Karpas-422 (cell line): ENCODE measurements around the gene C4orf33. TPM values are rescaled to one million over a fixed set of nuclear protein-coding genes. Genes with fewer than 3 reads are reported as not detected.
A peak's percentile ranks its signal among the peaks of the same experiment; 100 is the strongest.

Experiments used
- DNase-seq: peaks from one replicate; pipeline ENCODE4 v3.0.0-alpha.2; 2015
- H2AFZ ChIP-seq: fragments of 200-600 bp; sonication (generic); 2 replicates; pipeline ENCODE4 v1.6.1; 2014; ENCODE audit warnings: antibody characterized with exemption, low read length, mixed read lengths
- H3K27ac ChIP-seq: fragments of 200-600 bp; sonication (generic); 2 replicates; pipeline ENCODE4 v1.5.1; 2014; ENCODE audit warnings: mild to moderate bottlenecking, low read length, moderate library complexity
- H3K27me3 ChIP-seq: fragments of 200-600 bp; sonication (generic); 2 replicates; pipeline ENCODE4 v1.6.1; 2014; ENCODE audit warnings: low read length, mixed read lengths
- H3K36me3 ChIP-seq: fragments of 200-600 bp; sonication (generic); 2 replicates; pipeline ENCODE4 v1.6.1; 2014; ENCODE audit warnings: low read length, mixed read lengths; ENCODE audit not compliant: insufficient read depth
- H3K4me1 ChIP-seq: fragments of 200-600 bp; sonication (generic); 2 replicates; pipeline ENCODE4 v1.6.1; 2014; ENCODE audit warnings: mild to moderate bottlenecking, low read length, mixed read lengths
- H3K4me2 ChIP-seq: fragments of 200-600 bp; sonication (generic); 2 replicates; pipeline ENCODE4 v1.6.1; 2014; ENCODE audit warnings: low read length, low read depth, mild to moderate bottlenecking; ENCODE audit not compliant: poor library complexity, severe bottlenecking
- H3K4me3 ChIP-seq: fragments of 200-600 bp; sonication (generic); 2 replicates; pipeline ENCODE4 v1.5.1; 2014; ENCODE audit warnings: mild to moderate bottlenecking, antibody characterized with exemption, low read length, mixed read lengths
- H3K79me2 ChIP-seq: fragments of 200-600 bp; sonication (generic); 2 replicates; pipeline ENCODE4 v1.6.1; 2014; ENCODE audit warnings: mild to moderate bottlenecking, low read length, mixed read lengths
- H3K9ac ChIP-seq: fragments of 200-600 bp; sonication (generic); 2 replicates; pipeline ENCODE4 v1.6.0; 2014; ENCODE audit warnings: low read length
- H3K9me2 ChIP-seq: fragments of 200-600 bp; sonication (generic), shearing (Covaris generic); replicated peaks from 2 replicates; pipeline ENCODE4 v1.6.0; 2014; ENCODE audit warnings: mild to moderate bottlenecking, low read length, moderate library complexity; ENCODE audit not compliant: insufficient read depth
- H3K9me3 ChIP-seq: fragments of 300-700, 200-600 bp; sonication (generic); 2 replicates; pipeline ENCODE4 v1.6.1; 2014; ENCODE audit warnings: low read length, mixed read lengths
- H4K20me1 ChIP-seq: fragments of 200-600 bp; sonication (generic); 2 replicates; pipeline ENCODE4 v1.6.1; 2014; ENCODE audit warnings: mild to moderate bottlenecking, antibody characterized with exemption, low read length, low read depth; ENCODE audit not compliant: insufficient read depth
- total RNA-seq: library from RNA; depleted of rRNA; stranded (reverse); fragments of >200 nt; shearing (Covaris generic); gene quantifications from 2 replicates; pipeline ENCODE4 v1.2.3, GENCODE V29; 2014; ENCODE audit warnings: low replicate concordance; rRNA removed

Gene C4orf33
- total RNA-seq, 1 experiment from 2014 or later: 21.9 TPM

GRCh38 chr4:129148892-129149291 is 52.9 kb downstream of the C4orf33 start:
- H3K79me2 ChIP-seq: no peaks in the 10 kb centered on the region
- no peak overlapping the region for H3K4me2 ChIP-seq
- H3K27ac ChIP-seq: no peak overlapping the region
- H3K9me3 ChIP-seq: no peaks in the 10 kb centered on the region
- H3K27me3 ChIP-seq: no peaks in the 10 kb centered on the region
- H2AFZ ChIP-seq: peak overlapping the region; percentile 72
- H3K36me3 ChIP-seq: no peaks in the 10 kb centered on the region
- H3K9ac ChIP-seq: no peak overlapping the region
- H3K4me3 ChIP-seq: no peak overlapping the region
- no peaks in the 10 kb centered on the region for H3K9me2 ChIP-seq
- no peak for DNase-seq
- H3K4me1 ChIP-seq: peaks cover 34% of the 10 kb centered on the region
- no peaks in the 10 kb centered on the region for H4K20me1 ChIP-seq

DNA sequence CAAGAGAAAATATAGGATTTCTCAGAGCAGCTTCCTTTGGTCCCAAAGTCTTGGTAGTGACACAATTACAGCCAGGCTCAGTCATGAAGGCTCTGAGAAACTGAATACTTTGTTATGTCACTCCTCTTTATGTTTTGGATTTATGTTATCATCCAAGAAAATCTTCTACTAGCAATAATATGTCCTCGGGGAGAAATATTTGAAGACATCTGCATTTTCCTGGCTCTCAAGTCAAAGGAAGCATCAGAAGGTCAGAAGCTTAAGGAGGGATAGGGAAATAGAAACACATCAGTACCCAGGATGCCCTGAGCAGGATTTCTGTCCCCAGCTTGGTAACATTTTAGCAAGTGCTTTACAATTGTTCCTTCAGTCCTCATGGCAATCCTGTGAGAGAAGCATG is 54.0 kb downstream of the C4orf33 start:
- Histone ChIP-seq H3K36me3 (no peaks in the 10 kb centered on the region), H3K4me3 (no peak overlapping the region), H3K27ac (no peak overlapping the region), H3K9me2 (no peaks in the 10 kb centered on the region), H4K20me1 (no peaks in the 10 kb centered on the region), H3K4me1 (peaks cover 40% of the 10 kb centered on the region), H3K79me2 (no peaks in the 10 kb centered on the region), H3K27me3 (no peaks in the 10 kb centered on the region), H2AFZ (peak overlapping the region; percentile 72), H3K9ac (no peak overlapping the region), H3K9me3 (no peaks in the 10 kb centered on the region), H3K4me2 (no peak overlapping the region)
- DNase-seq: no peak

DNA sequence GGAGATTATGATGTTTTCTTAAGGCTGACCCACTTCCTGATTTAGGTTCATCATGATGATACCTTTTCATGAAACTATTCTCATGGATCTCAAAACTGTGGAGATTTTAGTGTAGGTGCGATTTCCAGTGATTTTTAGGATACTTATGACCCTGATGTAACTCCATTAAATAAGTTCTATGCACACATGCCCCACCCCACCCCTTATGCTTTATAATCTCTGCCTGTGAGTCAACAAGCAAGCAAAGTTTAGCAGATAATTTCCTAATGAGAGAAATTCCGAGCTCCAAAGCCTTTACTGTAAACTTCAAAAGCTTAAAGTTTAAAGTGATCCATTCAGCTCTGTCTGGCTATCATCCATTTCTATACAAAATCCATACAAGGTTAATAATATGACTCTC is 56.4 kb downstream of the C4orf33 start:
- Histone ChIP-seq H3K27me3 (no peaks in the 10 kb centered on the region), H3K79me2 (no peaks in the 10 kb centered on the region), H3K4me2 (peak overlapping the region; percentile 5), H4K20me1 (no peaks in the 10 kb centered on the region), H3K36me3 (no peaks in the 10 kb centered on the region), H3K4me1 (peaks cover 32% of the 10 kb centered on the region), H3K9me2 (no peaks in the 10 kb centered on the region), H3K9me3 (no peaks in the 10 kb centered on the region), H3K27ac (no peak overlapping the region), H3K4me3 (no peak overlapping the region), H3K9ac (no peak overlapping the region), H2AFZ (no peak overlapping the region)
- no peak for DNase-seq

- Histone ChIP-seq H3K27ac (no peak overlapping the region), H3K9ac (no peak overlapping the region), H3K9me3 (no peaks in the 10 kb centered on the region), H3K79me2 (no peaks in the 10 kb centered on the region), H3K36me3 (no peaks in the 10 kb centered on the region), H3K4me2 (no peak overlapping the region), H2AFZ (no peak overlapping the region), H3K4me3 (no peak overlapping the region), H4K20me1 (no peaks in the 10 kb centered on the region), H3K4me1 (peaks cover 34% of the 10 kb centered on the region), H3K9me2 (no peaks in the 10 kb centered on the region), H3K27me3 (no peaks in the 10 kb centered on the region)
- no peak for DNase-seq
These were observed 57.7 kb downstream of the C4orf33 start for GRCh38 chr4:129153700-129154099.

DNA sequence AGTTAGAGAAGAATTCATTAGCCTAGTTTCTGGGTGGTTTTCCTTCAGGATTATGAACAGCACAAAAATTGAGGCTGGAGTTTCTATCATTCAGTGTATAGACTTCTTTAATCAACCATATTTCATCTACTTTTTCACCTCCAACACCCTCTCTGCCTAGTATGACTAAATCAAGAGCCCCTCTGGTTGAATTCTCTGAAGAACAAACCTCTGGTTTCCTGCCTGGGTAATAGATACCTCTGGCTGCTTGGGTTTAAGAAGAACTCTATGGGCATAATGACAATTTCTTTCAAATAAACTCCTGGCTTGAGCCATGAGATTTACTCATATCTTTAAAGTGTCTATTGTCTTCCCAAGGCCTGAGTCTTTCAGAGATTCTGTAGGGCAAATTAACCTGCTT is 66.5 kb downstream of the C4orf33 start:
- Histone ChIP-seq H3K27ac (no peak overlapping the region), H3K27me3 (no peaks in the 10 kb centered on the region), H3K79me2 (no peaks in the 10 kb centered on the region), H4K20me1 (no peaks in the 10 kb centered on the region), H3K9me2 (no peaks in the 10 kb centered on the region), H3K36me3 (no peaks in the 10 kb centered on the region), H3K9ac (no peak overlapping the region), H3K4me1 (peaks cover 3% of the 10 kb centered on the region; the same call in 1 of the 2 replicates), H3K4me2 (no peak overlapping the region), H2AFZ (no peak overlapping the region), H3K9me3 (no peaks in the 10 kb centered on the region), H3K4me3 (no peak overlapping the region)
- no peak for DNase-seq

DNA sequence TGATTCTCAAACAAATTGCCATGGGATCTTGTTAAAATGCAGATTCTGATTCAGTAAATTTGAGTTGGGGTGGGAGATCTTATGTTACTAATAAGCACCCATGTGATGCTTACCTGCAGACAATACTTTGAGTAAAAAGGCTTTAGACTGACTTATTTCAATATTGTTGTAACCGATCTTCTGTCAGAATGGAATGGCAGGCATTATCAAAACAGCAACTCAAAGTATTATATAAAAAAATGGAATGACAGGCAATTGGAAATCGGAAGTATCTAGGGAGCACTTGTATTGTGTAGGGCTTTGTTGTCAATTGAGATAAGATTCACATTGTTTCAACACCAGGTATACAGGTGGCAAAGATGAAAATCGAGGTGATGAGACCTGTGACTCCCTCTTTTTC is 67.5 kb downstream of the C4orf33 start:
- no peaks in the 10 kb centered on the region for H3K9me3 ChIP-seq
- H3K4me2 ChIP-seq: no peak overlapping the region
- H3K79me2 ChIP-seq: no peaks in the 10 kb centered on the region
- H3K36me3 ChIP-seq: no peaks in the 10 kb centered on the region
- no peaks in the 10 kb centered on the region for H4K20me1 ChIP-seq
- no peaks in the 10 kb centered on the region for H3K27me3 ChIP-seq
- no peaks in the 10 kb centered on the region for H3K4me1 ChIP-seq
- no peak for DNase-seq
- H3K9ac ChIP-seq: no peak overlapping the region
- no peak overlapping the region for H3K27ac ChIP-seq
- H2AFZ ChIP-seq: no peak overlapping the region
- H3K4me3 ChIP-seq: no peak overlapping the region
- no peaks in the 10 kb centered on the region for H3K9me2 ChIP-seq

GRCh38 chr4:129164243-129164642 is 68.3 kb downstream of the C4orf33 start:
- Histone ChIP-seq H3K9me3 (no peaks in the 10 kb centered on the region), H3K9me2 (no peaks in the 10 kb centered on the region), H3K36me3 (no peaks in the 10 kb centered on the region), H3K27me3 (no peaks in the 10 kb centered on the region), H3K4me2 (no peak overlapping the region), H2AFZ (no peak overlapping the region), H3K79me2 (no peaks in the 10 kb centered on the region), H3K27ac (no peak overlapping the region), H3K4me3 (no peak overlapping the region), H3K4me1 (no peaks in the 10 kb centered on the region), H3K9ac (no peak overlapping the region), H4K20me1 (no peaks in the 10 kb centered on the region)
- no peak for DNase-seq

Other genes with a start within 250 kb of the C4orf33 start
- 54.1 and 79.9 TPM in 2 replicates for gene SCLT1, start 2.6 kb upstream of the C4orf33 start, total RNA-seq